T-helper 17 cell (primary cell): ENCODE measurements around the gene NTRK2. TPM values are rescaled to one million over a fixed set of nuclear protein-coding genes. Genes with fewer than 3 reads are reported as not detected.

ENCODE experiments used
- ATAC-seq: fragments of 150-1000 bp; cut with Tn5 transposase; 2 replicates; pipeline ENCODE4 v1.10.0; 2021; ENCODE audit warnings: mild to moderate bottlenecking, moderate library complexity
- DNase-seq, 3 donors: peaks; one replicate each; pipeline versions ENCODE4 v3.0.0 to v3.0.0-alpha.2; 2020 to 2021
- H3K9me3 ChIP-seq: one replicate; pipeline ENCODE4 v1.7.0; 2013; ENCODE audit warnings: low read length, mild to moderate bottlenecking; ENCODE audit not compliant: control insufficient read depth, poor library complexity, severe bottlenecking
- H3K27ac Mint-ChIP-seq: one replicate; pipeline ENCODE4 v1.8.0; 2022; ENCODE audit warnings: mild to moderate bottlenecking, moderate library complexity, mixed read lengths
- H3K27me3 Mint-ChIP-seq: one replicate; pipeline ENCODE4 v1.8.0; 2022; ENCODE audit warnings: mixed read lengths
- H3K36me3 Mint-ChIP-seq: one replicate; pipeline ENCODE4 v1.8.0; 2022; ENCODE audit warnings: low read depth, mixed read lengths
- H3K4me1 Mint-ChIP-seq: one replicate; pipeline ENCODE4 v1.8.0; 2022; ENCODE audit warnings: mild to moderate bottlenecking, mixed read lengths
- H3K4me3 Mint-ChIP-seq: one replicate; pipeline ENCODE4 v1.8.0; 2022; ENCODE audit warnings: mild to moderate bottlenecking, moderate library complexity, mixed read lengths
- total RNA-seq, 4 donors: library from RNA in 2 of 4; stranded (reverse) in 2 of 4; gene quantifications; one replicate each; pipeline ENCODE4 v1.2.3 and lab custom pipeline; 2022 to 2026

NTRK2 gene
- total RNA-seq, 2 donors from 2014 or later, result 1.1 to 1.6 TPM

DNA sequence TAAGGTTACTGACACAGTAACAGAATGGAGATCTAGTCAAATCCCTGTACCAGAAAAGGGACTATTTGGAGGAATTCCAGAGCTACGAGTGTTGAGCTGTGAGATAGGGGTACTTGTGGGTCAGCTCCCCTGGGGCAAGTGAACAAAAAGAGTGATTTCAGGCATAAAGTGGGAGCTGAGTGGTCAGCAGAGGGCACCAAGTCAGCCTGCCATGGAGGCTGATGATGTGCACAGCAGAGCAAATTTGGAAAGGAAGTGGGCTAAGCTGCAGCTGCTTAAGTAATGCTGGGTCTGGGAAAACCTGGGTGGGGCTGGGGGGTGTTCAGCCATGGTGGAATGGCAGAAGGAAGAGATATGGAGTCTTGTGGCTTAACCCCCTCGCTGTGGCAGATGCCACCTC lies 327.9 kb downstream of the NTRK2 start:
- Mint-ChIP-seq H3K4me3 (no peak overlapping the region), H3K27me3 (peaks cover 14% of the 10 kb centered on the region), H3K36me3 (no peaks in the 10 kb centered on the region), H3K27ac (no peak overlapping the region), H3K4me1 (no peaks in the 10 kb centered on the region)
- DNase-seq (no peak), ATAC-seq (no peak)
- H3K9me3 ChIP-seq, result no peaks in the 10 kb centered on the region

DNA sequence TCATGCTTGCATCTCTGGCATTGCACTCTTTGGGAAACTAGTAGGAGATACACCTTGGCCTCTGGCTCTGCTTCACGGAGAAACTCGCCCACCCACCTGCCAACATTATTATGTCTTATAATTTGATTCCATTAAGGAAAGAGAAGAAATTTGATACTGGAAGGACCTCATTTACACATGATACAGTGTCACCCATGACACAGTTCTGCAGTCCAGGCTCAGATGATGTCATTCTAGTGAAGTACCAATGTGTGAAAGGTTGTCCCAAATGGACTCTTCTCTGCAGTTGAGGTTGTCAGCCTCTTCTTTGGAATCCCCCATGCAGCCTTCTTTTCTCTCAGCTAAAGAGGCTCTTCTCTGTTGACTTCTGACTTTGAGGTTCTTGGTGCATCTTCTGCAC lies 329.1 kb downstream of the NTRK2 start:
- ATAC-seq (no peak), DNase-seq (no peak)
- Mint-ChIP-seq H3K4me3 (no peak overlapping the region), H3K27me3 (peaks cover 19% of the 10 kb centered on the region), H3K36me3 (no peaks in the 10 kb centered on the region), H3K27ac (no peak overlapping the region), H3K4me1 (no peaks in the 10 kb centered on the region)
- H3K9me3 ChIP-seq, result no peaks in the 10 kb centered on the region

DNA sequence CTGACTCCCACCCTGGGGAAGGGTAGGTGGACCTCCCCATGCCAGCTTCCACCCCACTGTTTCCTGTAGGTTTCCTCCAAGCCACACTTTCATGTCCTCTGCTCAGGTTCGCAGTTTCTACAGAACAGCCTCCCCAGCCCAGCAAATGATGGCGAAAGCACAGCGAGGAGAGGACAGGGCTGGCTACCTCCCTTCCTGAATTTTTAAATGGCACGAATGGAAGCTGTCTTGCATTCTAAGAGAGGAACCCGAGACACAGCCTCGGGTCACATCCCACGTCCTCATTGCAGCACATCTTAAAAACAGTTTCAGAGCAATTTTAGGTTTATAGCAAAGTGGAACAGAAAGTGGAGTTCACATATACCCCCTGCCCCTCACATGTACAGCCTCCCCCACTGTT lies 330.3 kb downstream of the NTRK2 start:
- no peaks in the 10 kb centered on the region for H3K4me1 Mint-ChIP-seq
- DNase-seq (no peak), ATAC-seq (no peak)
- H3K9me3 ChIP-seq, result no peaks in the 10 kb centered on the region
- no peaks in the 10 kb centered on the region for H3K36me3 Mint-ChIP-seq
- no peak overlapping the region for H3K4me3 Mint-ChIP-seq
- H3K27ac Mint-ChIP-seq, result no peak overlapping the region
- peaks cover 19% of the 10 kb centered on the region for H3K27me3 Mint-ChIP-seq

DNA sequence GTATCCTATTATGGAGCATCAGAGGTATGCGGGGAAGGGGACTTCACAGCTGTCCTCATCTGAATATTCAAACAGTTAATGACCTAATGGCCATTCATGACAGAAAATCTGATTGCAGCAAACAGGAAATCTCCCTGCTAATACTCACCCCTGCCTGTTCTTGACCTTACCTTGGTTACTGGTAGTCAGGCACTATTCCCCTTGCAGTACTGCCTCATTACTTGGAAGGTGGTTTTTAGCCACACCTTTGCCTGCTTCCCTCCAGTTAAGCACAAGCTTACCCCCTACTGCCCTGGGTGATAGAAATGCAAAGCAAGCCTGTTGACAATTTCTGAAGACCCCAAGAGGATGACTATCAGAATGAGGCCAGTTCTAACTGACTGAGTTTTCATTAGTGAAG lies 332.4 kb downstream of the NTRK2 start:
- Mint-ChIP-seq H3K4me3 (no peak overlapping the region), H3K36me3 (no peaks in the 10 kb centered on the region), H3K27me3 (peaks cover 16% of the 10 kb centered on the region), H3K27ac (no peak overlapping the region), H3K4me1 (no peaks in the 10 kb centered on the region)
- no peak for ATAC-seq
- H3K9me3 ChIP-seq, result no peaks in the 10 kb centered on the region
- DNase-seq, result no peak

DNA sequence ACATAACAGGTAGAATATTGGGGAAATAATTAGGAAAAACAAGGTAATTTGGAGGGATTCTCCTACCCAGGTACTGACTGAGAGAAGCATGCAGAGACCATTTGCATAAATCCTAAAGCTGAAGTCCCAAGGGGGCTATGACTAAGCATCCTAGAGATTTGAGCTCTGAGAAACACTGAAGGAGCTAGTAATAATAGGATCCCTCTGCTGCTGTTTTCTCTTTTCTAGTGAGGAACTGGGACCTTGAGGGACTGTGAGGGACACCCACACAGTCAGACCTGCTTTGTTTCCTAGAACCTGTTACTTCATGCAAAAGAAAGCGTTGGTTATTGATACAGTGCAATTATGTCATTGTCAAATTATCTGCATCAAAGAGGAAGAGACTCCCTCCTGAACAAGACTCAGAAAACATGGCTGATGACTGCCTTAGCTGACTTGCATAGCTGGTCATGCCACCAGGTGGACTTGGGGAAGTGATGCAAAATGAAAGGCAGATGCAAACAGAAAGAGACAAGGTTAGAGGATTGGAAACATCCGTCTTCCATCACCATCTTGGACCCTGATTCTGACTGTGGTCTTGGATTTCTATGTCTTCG lies 335.4 kb downstream of the NTRK2 start:
- Mint-ChIP-seq H3K4me3 (no peak overlapping the region), H3K4me1 (no peaks in the 10 kb centered on the region), H3K27me3 (peaks cover 9% of the 10 kb centered on the region), H3K36me3 (no peaks in the 10 kb centered on the region), H3K27ac (no peak overlapping the region)
- H3K9me3 ChIP-seq, result no peaks in the 10 kb centered on the region
- ATAC-seq, result no peak
- no peak for DNase-seq

DNA sequence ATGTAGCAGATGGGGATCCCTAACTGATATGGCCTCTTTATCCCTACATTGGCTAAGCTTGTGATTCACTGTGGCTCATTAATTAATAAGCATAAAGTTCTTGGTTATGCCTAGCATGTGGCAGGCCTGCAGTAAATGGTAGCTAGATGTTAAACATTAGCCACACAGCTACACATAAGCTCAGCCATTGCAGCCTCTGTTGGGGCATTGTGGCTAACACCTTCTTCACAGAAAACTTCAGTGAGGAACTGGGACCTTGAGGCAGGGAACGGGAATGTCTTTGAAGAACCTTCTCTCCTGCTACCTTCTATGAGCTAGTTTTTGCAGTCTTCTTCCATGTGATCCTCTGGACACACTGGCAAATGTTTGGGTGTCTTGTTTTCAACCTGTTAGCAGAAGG lies 338.2 kb downstream of the NTRK2 start:
- Mint-ChIP-seq H3K4me1 (no peaks in the 10 kb centered on the region), H3K27me3 (peaks cover 9% of the 10 kb centered on the region), H3K4me3 (no peak overlapping the region), H3K36me3 (no peaks in the 10 kb centered on the region), H3K27ac (no peak overlapping the region)
- DNase-seq, result no peak
- H3K9me3 ChIP-seq, result no peaks in the 10 kb centered on the region
- no peak for ATAC-seq

DNA sequence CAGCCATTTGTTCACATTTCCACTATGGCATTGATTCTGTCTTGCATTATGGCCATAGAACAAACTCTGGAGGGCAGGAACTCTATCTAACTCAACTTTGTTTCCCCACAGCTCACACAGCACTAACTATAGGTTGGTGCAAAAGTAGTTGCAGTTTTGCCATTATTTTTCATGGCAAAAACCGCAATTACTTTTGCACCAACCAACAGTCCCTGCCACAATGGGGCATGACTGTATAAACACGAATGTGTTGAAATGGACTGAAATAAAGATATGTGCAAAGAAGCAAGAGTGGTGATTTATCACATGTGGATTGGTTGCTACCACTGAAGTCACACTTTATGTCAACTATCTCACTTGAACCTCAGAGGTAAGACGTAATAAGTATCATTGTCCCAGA lies 338.7 kb downstream of the NTRK2 start:
- Mint-ChIP-seq H3K4me3 (no peak overlapping the region), H3K27me3 (peaks cover 5% of the 10 kb centered on the region), H3K4me1 (no peaks in the 10 kb centered on the region), H3K36me3 (no peaks in the 10 kb centered on the region), H3K27ac (no peak overlapping the region)
- no peaks in the 10 kb centered on the region for H3K9me3 ChIP-seq
- ATAC-seq (no peak), DNase-seq (no peak)

DNA sequence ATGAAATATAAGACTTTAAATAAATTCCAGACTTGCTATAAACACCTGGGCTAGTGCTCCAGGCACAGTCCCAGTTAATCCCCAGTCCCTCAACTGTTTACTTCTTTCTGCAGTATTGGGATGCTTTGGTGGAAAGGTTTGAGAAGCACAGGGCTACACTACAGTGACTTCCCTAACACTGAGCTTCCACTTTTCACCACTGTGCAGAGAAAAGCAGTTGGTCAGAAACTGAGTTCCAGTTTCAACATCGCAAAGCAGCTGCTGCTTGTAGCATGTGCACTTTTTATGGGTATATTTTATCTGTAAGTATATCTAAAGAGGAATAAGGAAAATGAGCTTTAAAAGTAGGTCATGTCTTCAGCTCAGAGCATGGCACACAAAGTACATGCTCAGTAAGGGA lies 339.7 kb downstream of the NTRK2 start:
- DNase-seq (no peak), ATAC-seq (no peak)
- Mint-ChIP-seq H3K27me3 (peaks cover 4% of the 10 kb centered on the region), H3K4me3 (no peak overlapping the region), H3K36me3 (no peaks in the 10 kb centered on the region), H3K4me1 (no peaks in the 10 kb centered on the region), H3K27ac (no peak overlapping the region)
- no peaks in the 10 kb centered on the region for H3K9me3 ChIP-seq

DNA sequence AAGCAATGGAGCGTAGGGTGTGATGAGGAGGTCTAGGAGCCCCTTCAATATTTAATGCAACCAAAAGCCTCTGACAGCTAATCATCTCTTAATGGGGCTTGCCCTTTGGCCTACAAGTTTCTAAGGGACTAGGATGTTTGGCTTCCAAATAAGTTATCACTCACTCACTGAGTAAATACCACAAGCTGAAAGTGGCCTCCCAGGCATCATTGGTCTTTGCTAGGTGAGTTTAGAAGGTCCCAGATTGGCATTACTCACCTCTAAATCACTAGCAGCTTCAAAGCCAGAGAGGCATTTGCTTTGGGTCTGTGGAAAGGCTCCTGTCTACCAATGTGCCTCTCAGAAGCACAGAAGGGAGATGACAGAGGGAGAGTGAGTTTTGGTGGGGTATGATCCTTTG lies 344.2 kb downstream of the NTRK2 start:
- no peaks in the 10 kb centered on the region for H3K4me1 Mint-ChIP-seq
- no peak overlapping the region for H3K27ac Mint-ChIP-seq
- H3K9me3 ChIP-seq, result no peaks in the 10 kb centered on the region
- no peak for ATAC-seq
- H3K4me3 Mint-ChIP-seq, result no peak overlapping the region
- DNase-seq, result no peak
- H3K27me3 Mint-ChIP-seq, result no peaks in the 10 kb centered on the region
- H3K36me3 Mint-ChIP-seq, result no peaks in the 10 kb centered on the region

DNA sequence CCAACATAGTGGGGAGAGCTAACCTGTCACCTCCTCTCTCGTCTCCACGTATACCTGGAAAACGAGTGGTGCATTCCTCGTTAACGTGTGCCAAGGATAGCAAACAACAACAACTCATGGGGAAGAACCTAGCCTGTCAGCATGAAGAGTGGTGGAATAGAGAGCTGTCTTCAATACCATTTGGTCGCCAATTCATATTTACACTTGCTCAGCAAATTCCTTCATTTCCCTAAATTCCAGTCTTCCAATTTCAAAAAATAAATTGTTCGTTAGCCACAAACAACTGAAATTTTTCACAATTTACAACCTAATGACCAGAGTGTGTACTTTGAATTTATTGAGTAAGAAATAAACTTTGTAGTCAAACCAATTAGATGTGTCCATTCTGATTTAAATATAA lies 344.8 kb downstream of the NTRK2 start:
- H3K4me1 Mint-ChIP-seq, result no peaks in the 10 kb centered on the region
- H3K36me3 Mint-ChIP-seq, result no peaks in the 10 kb centered on the region
- H3K9me3 ChIP-seq, result no peaks in the 10 kb centered on the region
- H3K4me3 Mint-ChIP-seq, result no peak overlapping the region
- no peaks in the 10 kb centered on the region for H3K27me3 Mint-ChIP-seq
- ATAC-seq (no peak), DNase-seq (no peak)
- H3K27ac Mint-ChIP-seq, result no peak overlapping the region

DNA sequence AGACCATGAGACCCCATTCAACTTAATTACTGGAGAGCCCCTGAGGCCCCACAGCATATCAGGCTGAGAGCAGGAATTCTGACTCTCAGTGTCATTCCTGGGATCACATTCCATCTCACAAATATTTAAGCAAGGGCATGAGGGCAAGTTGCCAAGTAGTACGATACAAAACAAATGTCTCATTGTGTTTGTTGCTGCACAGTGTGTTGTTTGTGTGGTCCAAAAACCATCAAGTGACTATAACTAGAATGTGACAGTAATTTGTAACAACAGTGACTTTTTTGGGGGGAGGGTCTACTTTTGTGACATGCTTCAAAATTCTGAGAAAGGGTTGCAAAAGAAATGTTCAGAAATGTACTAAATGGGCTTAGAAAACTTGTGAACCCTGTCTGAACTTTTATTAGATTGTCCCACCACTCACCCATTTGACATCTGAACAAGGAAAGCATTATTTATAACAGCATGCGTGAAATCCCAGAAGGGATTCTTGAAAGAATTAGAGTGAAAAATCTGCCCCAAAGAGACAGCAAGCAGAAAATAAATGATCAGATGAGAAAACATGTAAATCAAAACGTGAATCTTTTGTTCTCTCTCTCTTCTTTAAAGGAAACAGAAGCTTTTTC lies 347.0 kb downstream of the NTRK2 start:
- DNase-seq (no peak), ATAC-seq (no peak)
- H3K4me1 Mint-ChIP-seq, result no peaks in the 10 kb centered on the region
- H3K4me3 Mint-ChIP-seq, result no peak overlapping the region
- H3K9me3 ChIP-seq, result no peaks in the 10 kb centered on the region
- H3K27ac Mint-ChIP-seq, result no peak overlapping the region
- peaks cover 6% of the 10 kb centered on the region for H3K27me3 Mint-ChIP-seq
- no peaks in the 10 kb centered on the region for H3K36me3 Mint-ChIP-seq

DNA sequence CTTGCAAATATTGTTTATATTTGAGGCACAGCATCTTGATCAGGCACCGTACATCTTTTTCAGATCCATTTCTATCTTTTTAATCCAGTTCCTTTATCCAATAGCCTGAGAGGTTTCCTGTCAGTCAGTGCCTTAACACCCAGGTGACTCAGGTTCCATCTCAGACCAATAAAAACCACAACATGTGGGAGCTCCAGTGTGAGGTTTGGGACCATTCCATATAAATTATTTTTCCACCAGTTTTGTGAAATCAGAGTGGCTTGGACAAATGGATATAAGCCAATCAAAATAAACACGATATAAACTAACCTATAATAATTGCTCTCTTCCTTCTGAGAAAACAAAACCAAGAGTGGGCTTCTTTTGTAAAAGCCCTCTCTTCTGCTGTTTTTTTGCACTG lies 351.3 kb downstream of the NTRK2 start:
- peaks cover 6% of the 10 kb centered on the region for H3K27me3 Mint-ChIP-seq
- H3K4me3 Mint-ChIP-seq, result no peak overlapping the region
- DNase-seq (no peak), ATAC-seq (no peak)
- no peaks in the 10 kb centered on the region for H3K4me1 Mint-ChIP-seq
- no peaks in the 10 kb centered on the region for H3K9me3 ChIP-seq
- H3K36me3 Mint-ChIP-seq, result no peaks in the 10 kb centered on the region
- H3K27ac Mint-ChIP-seq, result no peak overlapping the region

DNA sequence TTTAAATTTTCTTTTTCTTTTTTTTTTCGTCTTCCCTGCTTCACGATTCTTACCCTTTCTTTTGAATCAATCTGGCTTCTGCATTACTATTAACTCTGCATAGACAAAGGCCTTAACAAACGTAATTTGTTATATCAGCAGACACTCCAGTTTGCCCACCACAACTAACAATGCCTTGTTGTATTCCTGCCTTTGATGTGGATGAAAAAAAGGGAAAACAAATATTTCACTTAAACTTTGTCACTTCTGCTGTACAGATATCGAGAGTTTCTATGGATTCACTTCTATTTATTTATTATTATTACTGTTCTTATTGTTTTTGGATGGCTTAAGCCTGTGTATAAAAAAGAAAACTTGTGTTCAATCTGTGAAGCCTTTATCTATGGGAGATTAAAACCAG lies 352.2 kb downstream of the NTRK2 start:
- H3K27me3 Mint-ChIP-seq, result peaks cover 9% of the 10 kb centered on the region
- no peaks in the 10 kb centered on the region for H3K36me3 Mint-ChIP-seq
- H3K4me3 Mint-ChIP-seq, result no peak overlapping the region
- DNase-seq (no peak), ATAC-seq (no peak)
- H3K4me1 Mint-ChIP-seq, result no peaks in the 10 kb centered on the region
- H3K27ac Mint-ChIP-seq, result no peak overlapping the region
- no peaks in the 10 kb centered on the region for H3K9me3 ChIP-seq

DNA sequence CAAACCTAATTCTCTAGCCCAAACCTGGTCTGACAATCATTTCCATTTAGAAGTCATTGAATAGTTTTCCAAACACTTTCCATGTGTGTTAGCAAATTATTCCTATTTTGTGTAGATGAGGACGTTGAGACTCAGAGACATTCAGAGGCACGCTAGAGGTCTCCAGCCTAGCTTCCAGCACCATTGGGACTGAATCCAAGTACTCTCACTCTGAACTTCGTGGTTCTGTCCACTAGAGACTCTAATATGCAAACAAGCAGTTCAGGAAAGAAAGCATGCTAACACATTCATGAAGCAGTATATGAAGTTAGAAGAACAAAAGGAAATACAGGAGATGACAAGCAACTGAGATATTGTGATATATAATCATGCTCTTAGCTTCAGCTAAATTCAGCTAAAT lies 354.8 kb downstream of the NTRK2 start:
- ATAC-seq (no peak), DNase-seq (no peak)
- peaks cover 11% of the 10 kb centered on the region for H3K27me3 Mint-ChIP-seq
- no peaks in the 10 kb centered on the region for H3K4me1 Mint-ChIP-seq
- H3K36me3 Mint-ChIP-seq, result no peaks in the 10 kb centered on the region
- no peak overlapping the region for H3K27ac Mint-ChIP-seq
- H3K4me3 Mint-ChIP-seq, result no peak overlapping the region
- H3K9me3 ChIP-seq, result no peaks in the 10 kb centered on the region
